B cell (primary cell): ENCODE measurements around the gene TMEM129. TPM values are rescaled to one million over a fixed set of nuclear protein-coding genes. Genes with fewer than 3 reads are reported as not detected.

Source experiments
- ATAC-seq: fragments of 200-7000 bp; cut with Tn5 transposase; one replicate; pipeline ENCODE4 v1.10.0; 2021; ENCODE audit warnings: low read depth, mild to moderate bottlenecking, moderate number of reproducible peaks, moderate library complexity
- CTCF ChIA-PET: fragments of 350-600 bp; sonication (Branson Sonifier 250); formaldehyde crosslinking; loops from one replicate; lab custom pipeline; 2021; ENCODE audit warnings: antibody characterized with exemption, inconsistent platforms; lab: Charles Lee
- POLR2A ChIA-PET: fragments of 350-600 bp; sonication (Branson Sonifier 250); formaldehyde crosslinking; loops from one replicate; lab custom pipeline; 2021; ENCODE audit warnings: antibody characterized with exemption; lab: Charles Lee
- DNase-seq: peaks from one replicate; pipeline ENCODE4 v3.0.0; 2013
- H2AFZ ChIP-seq: 2 replicates; pipeline ENCODE4 v1.6.1; 2012; ENCODE audit warnings: mild to moderate bottlenecking, low read depth, low read length; ENCODE audit not compliant: insufficient read depth, poor library complexity, severe bottlenecking
- H3K27ac ChIP-seq, 2 donors: 1 replicate in 1 of 2; 2 replicates in 1 of 2; pipeline ENCODE4 v1.5.1; 2012 to 2013; ENCODE audit warnings: low read length in 2 of 2, mild to moderate bottlenecking in 2 of 2, moderate library complexity in 1 of 2
- H3K27me3 ChIP-seq, 4 experiments: fragments of 200-600 bp in 1 of 4; sonication (generic) in 1 of 4; replicated peaks in 1 of 4; 1 replicate in 2 of 4; 2 replicates in 2 of 4; pipeline versions ENCODE4 v1.6.1 to v1.7.0; 2013 to 2016; ENCODE audit warnings: low read length in 3 of 4, mild to moderate bottlenecking in 2 of 4, mixed read lengths in 1 of 4, moderate library complexity in 1 of 4; ENCODE audit not compliant: insufficient read depth in 4 of 4, control insufficient read depth in 3 of 4; ENCODE audit errors: control extremely low read depth in 1 of 4
- H3K36me3 ChIP-seq, 2 experiments: replicated peaks in 1 of 2; 1 replicate in 1 of 2; 2 replicates in 1 of 2; pipeline versions ENCODE4 v1.6.1 to v1.7.1; 2013; ENCODE audit warnings: low read length in 1 of 2; ENCODE audit not compliant: insufficient read depth in 2 of 2, control insufficient read depth in 1 of 2; ENCODE audit errors: control extremely low read depth in 1 of 2, extremely low read depth in 1 of 2
- H3K4me1 ChIP-seq, 2 donors: fragments of 200-600 bp in 1 of 2; sonication (generic) in 1 of 2; 1 replicate in 1 of 2; 2 replicates in 1 of 2; pipeline versions ENCODE4 v1.5.1 to v1.6.1; 2013 to 2017; ENCODE audit warnings: low read length in 2 of 2; ENCODE audit not compliant: control insufficient read depth in 2 of 2, insufficient read depth in 2 of 2
- H3K4me2 ChIP-seq: replicated peaks from 2 replicates; pipeline ENCODE3; 2012; ENCODE audit warnings: mild to moderate bottlenecking, low read depth, low read length; ENCODE audit not compliant: poor library complexity, severe bottlenecking
- H3K4me3 ChIP-seq, 5 experiments: fragments of 200-600 bp in 1 of 5; sonication (generic) in 1 of 5; 1 replicate in 3 of 5; 2 replicates in 2 of 5; pipeline versions ENCODE4 v1.5.1 to v1.7.0; 2011 to 2016; ENCODE audit warnings: low read length in 4 of 5, mild to moderate bottlenecking in 4 of 5, low read depth in 2 of 5, control low read depth in 1 of 5, moderate library complexity in 1 of 5; ENCODE audit not compliant: insufficient read depth in 1 of 5; ENCODE audit errors: control extremely low read depth in 1 of 5, extremely low read depth in 1 of 5
- H3K79me2 ChIP-seq: fragments of 200-600 bp; sonication (generic); one replicate; pipeline ENCODE4 v1.6.0; 2016; ENCODE audit warnings: low read length; ENCODE audit not compliant: control insufficient read depth, insufficient read depth
- H3K9ac ChIP-seq: fragments of 200-600 bp; sonication (generic); 2 replicates; pipeline ENCODE4 v1.6.1; 2017; ENCODE audit warnings: mild to moderate bottlenecking, low read length, moderate library complexity
- H3K9me3 ChIP-seq, 3 donors: one replicate each; pipeline versions ENCODE4 v1.6.1 to v1.7.1; 2013; ENCODE audit warnings: low read length in 2 of 3; ENCODE audit not compliant: control insufficient read depth in 2 of 3, insufficient read depth in 1 of 3; ENCODE audit errors: control extremely low read depth in 1 of 3
- H4K20me1 ChIP-seq: 2 replicates; pipeline ENCODE4 v1.6.0; 2012; ENCODE audit warnings: mild to moderate bottlenecking, low read length; ENCODE audit not compliant: insufficient read depth, control insufficient read depth, poor library complexity, severe bottlenecking
- H3K27ac Mint-ChIP-seq: one replicate; pipeline ENCODE4 v1.8.0; 2021; ENCODE audit warnings: mixed read lengths
- H3K27me3 Mint-ChIP-seq: one replicate; pipeline ENCODE4 v1.8.0; 2021; ENCODE audit warnings: mixed read lengths
- H3K4me1 Mint-ChIP-seq: one replicate; pipeline ENCODE4 v1.8.0; 2021; ENCODE audit warnings: mixed read lengths
- H3K4me3 Mint-ChIP-seq: one replicate; pipeline ENCODE4 v1.8.0; 2021; ENCODE audit warnings: mixed read lengths
- H3K9me3 Mint-ChIP-seq: one replicate; pipeline ENCODE4 v1.8.0; 2022; ENCODE audit warnings: mixed read lengths; ENCODE audit not compliant: insufficient read depth
- EZH2 ChIP-seq: IDR thresholded peaks from 2 replicates; pipeline ENCODE4 v1.6.1; 2012; ENCODE audit warnings: borderline replicate concordance, low read depth, mild to moderate bottlenecking, moderate library complexity, low read length; ENCODE audit not compliant: insufficient read depth, poor library complexity, severe bottlenecking
- WGBS: methylation state at CpG from one replicate; pipeline ENCODE4 v1.1.5; 2013; ENCODE audit warnings: missing lambda C conversion rate; ENCODE audit not compliant: insufficient coverage; 5-methylcytosine and 5-hydroxymethylcytosine counted together
- intact Hi-C: fragments of 100-400 bp; cut with micrococcal nuclease; formaldehyde crosslinking; loops from one replicate; pipeline ENCODE4 v1.10.0; 2022
- polyA plus RNA-seq: library from polyadenylated mRNA; depleted of rRNA; stranded (reverse); fragments of >200 nt; gene quantifications from 2 replicates; pipeline ENCODE4 v1.2.3, GENCODE V29; 2012
- total RNA-seq, 2 donors: library from RNA; stranded (reverse); fragments of 120-200 nt in 1 of 2; gene quantifications; 1 replicate in 1 of 2; 2 replicates in 1 of 2; pipeline versions ENCODE4 v1.2.3 to v1.2.4, GENCODE V29; 2013 to 2022
- TF ChIP-seq, protein P1 (sequence below): fragments of 200-600 bp; IDR thresholded peaks from one replicate; pipeline ENCODE4 v1.8.0; 2022; ENCODE audit warnings: antibody characterized with exemption, mild to moderate bottlenecking

TMEM129 gene
- total and polyA plus RNA-seq, 2 donors (not counting 1 experiment from before 2014, with no cell fraction given), result 41.0 to 76.5 TPM

DNA sequence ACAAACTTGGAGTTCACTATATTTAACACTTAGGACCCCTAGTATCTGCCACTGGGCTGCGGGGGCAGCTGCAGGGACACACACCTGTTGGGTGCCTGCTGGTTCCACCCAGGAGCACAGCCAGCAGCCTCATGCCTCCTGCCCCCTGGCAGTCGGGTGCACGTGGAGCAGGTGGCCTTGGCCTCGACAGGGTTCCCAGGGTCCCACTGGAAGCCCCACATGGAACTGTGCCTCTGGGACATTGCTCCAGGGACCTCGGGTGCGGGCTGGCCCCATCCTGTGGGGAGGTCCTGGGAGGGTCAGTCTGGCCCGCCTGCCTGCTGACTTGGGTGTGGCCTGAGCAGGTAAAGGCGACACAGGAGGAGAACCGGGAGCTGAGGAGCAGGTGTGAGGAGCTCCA is 18.2 kb upstream of the TMEM129 start:
- H3K4me2 ChIP-seq, result no peak overlapping the region
- H2AFZ ChIP-seq, result no peak overlapping the region
- Mint-ChIP-seq H3K27me3 (no peaks in the 10 kb centered on the region), H3K4me3 (no peak overlapping the region), H3K4me1 (no peaks in the 10 kb centered on the region), H3K9me3 (peaks cover 8% of the 10 kb centered on the region), H3K27ac (no peak overlapping the region)
- ChIA-PET POLR2A (interaction anchor here (0.6 kb wide), 1 partner anchor 46 kb away, joined by 3 read pairs; no protein-coding TSS in a partner anchor), CTCF (interaction anchor here (1.9 kb wide), 1 partner anchor 46 kb away, joined by 8 read pairs; no protein-coding TSS in a partner anchor)
- ATAC-seq (no peak), DNase-seq (no peak)
- no peak for TF ChIP-seq EZH2
- TF ChIP-seq, protein P1, sequence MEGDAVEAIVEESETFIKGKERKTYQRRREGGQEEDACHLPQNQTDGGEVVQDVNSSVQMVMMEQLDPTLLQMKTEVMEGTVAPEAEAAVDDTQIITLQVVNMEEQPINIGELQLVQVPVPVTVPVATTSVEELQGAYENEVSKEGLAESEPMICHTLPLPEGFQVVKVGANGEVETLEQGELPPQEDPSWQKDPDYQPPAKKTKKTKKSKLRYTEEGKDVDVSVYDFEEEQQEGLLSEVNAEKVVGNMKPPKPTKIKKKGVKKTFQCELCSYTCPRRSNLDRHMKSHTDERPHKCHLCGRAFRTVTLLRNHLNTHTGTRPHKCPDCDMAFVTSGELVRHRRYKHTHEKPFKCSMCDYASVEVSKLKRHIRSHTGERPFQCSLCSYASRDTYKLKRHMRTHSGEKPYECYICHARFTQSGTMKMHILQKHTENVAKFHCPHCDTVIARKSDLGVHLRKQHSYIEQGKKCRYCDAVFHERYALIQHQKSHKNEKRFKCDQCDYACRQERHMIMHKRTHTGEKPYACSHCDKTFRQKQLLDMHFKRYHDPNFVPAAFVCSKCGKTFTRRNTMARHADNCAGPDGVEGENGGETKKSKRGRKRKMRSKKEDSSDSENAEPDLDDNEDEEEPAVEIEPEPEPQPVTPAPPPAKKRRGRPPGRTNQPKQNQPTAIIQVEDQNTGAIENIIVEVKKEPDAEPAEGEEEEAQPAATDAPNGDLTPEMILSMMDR, result no peak
- no peaks in the 10 kb centered on the region for H4K20me1 ChIP-seq
- H3K9me3 ChIP-seq, result peaks cover 0 to 30% (median 9%) of the 10 kb centered on the region in 3 donors
- H3K36me3 ChIP-seq, result peaks cover 0 to 51% of the 10 kb centered on the region in 2 experiments
- intact Hi-C loops, result no loop called here
- H3K4me3 ChIP-seq, result no peak overlapping the region
- no peaks in the 10 kb centered on the region for H3K27me3 ChIP-seq
- H3K79me2 ChIP-seq, result peaks cover 3% of the 10 kb centered on the region
- H3K4me1 ChIP-seq, result no peaks in the 10 kb centered on the region
- 99% methylated on average over 7 of the region's 9 CpGs for WGBS
- no peak overlapping the region for H3K9ac ChIP-seq
- no peak overlapping the region for H3K27ac ChIP-seq

GRCh38 chr4:1738410-1738809 is 17.3 kb upstream of the TMEM129 start:
- Mint-ChIP-seq H3K27me3 (no peaks in the 10 kb centered on the region), H3K4me1 (no peaks in the 10 kb centered on the region), H3K27ac (no peak overlapping the region), H3K9me3 (peaks cover 8% of the 10 kb centered on the region), H3K4me3 (no peak overlapping the region)
- Histone ChIP-seq H2AFZ (no peak overlapping the region), H3K27ac (no peak overlapping the region), H4K20me1 (no peaks in the 10 kb centered on the region), H3K27me3 (no peaks in the 10 kb centered on the region), H3K4me3 (no peak overlapping the region), H3K4me2 (no peak overlapping the region), H3K4me1 (no peaks in the 10 kb centered on the region), H3K79me2 (peaks cover 3% of the 10 kb centered on the region), H3K36me3 (peaks cover 0 to 53% of the 10 kb centered on the region in 2 experiments), H3K9ac (no peak overlapping the region), H3K9me3 (peaks cover 0 to 30% (median 9%) of the 10 kb centered on the region in 3 donors)
- WGBS, result 98% methylated on average over 4 of the region's 4 CpGs
- TF ChIP-seq EZH2, result no peak
- TF ChIP-seq, protein P1, result no peak
- CTCF ChIA-PET, result no interaction called here
- no peak for DNase-seq
- POLR2A ChIA-PET, result interaction anchor here (0.7 kb wide), 1 partner anchor 108 kb away, joined by 3 read pairs; no protein-coding TSS in a partner anchor
- ATAC-seq, result no peak
- intact Hi-C loops, result no loop called here
